Measurements from ENCODE around the gene TMEM39A. TPM values are rescaled to one million over a fixed set of nuclear protein-coding genes. Genes with fewer than 3 reads are reported as not detected.

TMEM39A gene
- total and polyA plus RNA-seq, 2 donors (not counting 1 experiment from before 2014, with no cell fraction given), result 8.5 to 39.9 TPM

DNA sequence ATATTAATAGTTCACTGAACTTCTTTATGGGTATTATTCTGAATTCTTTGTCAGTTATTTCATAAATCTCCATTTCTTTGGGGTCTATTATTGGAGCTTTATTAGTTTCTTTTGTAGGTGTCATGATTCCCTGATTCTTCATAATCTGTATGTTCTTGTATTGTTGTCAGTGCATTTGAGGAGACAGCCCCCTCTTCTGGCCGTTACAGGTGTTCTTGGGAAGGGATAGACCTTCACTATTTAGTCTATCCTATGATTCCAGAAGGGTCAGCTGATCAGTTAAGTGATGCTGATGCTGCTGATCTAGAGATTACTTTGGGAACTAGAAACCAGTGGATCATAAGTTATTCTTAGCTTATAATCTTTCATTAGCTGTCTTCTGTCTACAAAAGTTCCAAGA is 34.9 kb downstream of the TMEM39A start:
- DNase-seq (no peak), ATAC-seq (ENCODE audit: low read depth) (no peak)
- Histone ChIP-seq H3K27me3 (replicated peaks in 1 of 4; ENCODE audit: control extremely low read depth in 1 of 4, control insufficient read depth in 3 of 4, insufficient read depth in 4 of 4, low read length in 3 of 4) (no peaks in the 10 kb centered on the region), H3K27ac (ENCODE audit: low read length in 2 of 2) (no peak overlapping the region), H3K4me3 (ENCODE audit: control extremely low read depth in 1 of 5, extremely low read depth in 1 of 5, insufficient read depth in 1 of 5, low read depth in 2 of 5, low read length in 4 of 5) (no peak overlapping the region), H3K4me2 (replicated peaks; ENCODE audit: low read depth, low read length, poor library complexity, severe bottlenecking) (no peak overlapping the region), H3K79me2 (ENCODE audit: control insufficient read depth, insufficient read depth, low read length) (no peaks in the 10 kb centered on the region), H3K36me3 (replicated peaks in 1 of 2; ENCODE audit: control extremely low read depth in 1 of 2, control insufficient read depth in 1 of 2, extremely low read depth in 1 of 2, insufficient read depth in 2 of 2, low read length in 1 of 2) (peaks cover 24 to 34% of the 10 kb centered on the region in 2 experiments), H3K9me3 (ENCODE audit: control extremely low read depth in 1 of 3, control insufficient read depth in 2 of 3, insufficient read depth in 1 of 3, low read length in 2 of 3) (peaks cover 0 to 42% (median 22%) of the 10 kb centered on the region in 3 donors), H3K4me1 (ENCODE audit: control insufficient read depth in 2 of 2, insufficient read depth in 2 of 2, low read length in 2 of 2) (no peaks in the 10 kb centered on the region), H4K20me1 (ENCODE audit: control insufficient read depth, insufficient read depth, low read length, poor library complexity, severe bottlenecking) (no peaks in the 10 kb centered on the region), H2AFZ (ENCODE audit: insufficient read depth, low read depth, low read length, poor library complexity, severe bottlenecking) (no peak overlapping the region), H3K9ac (ENCODE audit: low read length) (no peak overlapping the region)
- CTCF ChIA-PET, result no interaction called here
- Mint-ChIP-seq H3K4me1 (no peaks in the 10 kb centered on the region), H3K9me3 (ENCODE audit: insufficient read depth) (peaks cover 39% of the 10 kb centered on the region), H3K27ac (no peak overlapping the region), H3K27me3 (no peaks in the 10 kb centered on the region), H3K4me3 (no peak overlapping the region)
- POLR2A ChIA-PET, result no interaction called here
- intact Hi-C loops (cut with micrococcal nuclease), result no loop called here
- no peak for TF ChIP-seq EZH2 (IDR thresholded peaks at IDR 0.05; ENCODE audit: borderline replicate concordance, insufficient read depth, low read depth, low read length, poor library complexity, severe bottlenecking)
- TF ChIP-seq, protein P1, sequence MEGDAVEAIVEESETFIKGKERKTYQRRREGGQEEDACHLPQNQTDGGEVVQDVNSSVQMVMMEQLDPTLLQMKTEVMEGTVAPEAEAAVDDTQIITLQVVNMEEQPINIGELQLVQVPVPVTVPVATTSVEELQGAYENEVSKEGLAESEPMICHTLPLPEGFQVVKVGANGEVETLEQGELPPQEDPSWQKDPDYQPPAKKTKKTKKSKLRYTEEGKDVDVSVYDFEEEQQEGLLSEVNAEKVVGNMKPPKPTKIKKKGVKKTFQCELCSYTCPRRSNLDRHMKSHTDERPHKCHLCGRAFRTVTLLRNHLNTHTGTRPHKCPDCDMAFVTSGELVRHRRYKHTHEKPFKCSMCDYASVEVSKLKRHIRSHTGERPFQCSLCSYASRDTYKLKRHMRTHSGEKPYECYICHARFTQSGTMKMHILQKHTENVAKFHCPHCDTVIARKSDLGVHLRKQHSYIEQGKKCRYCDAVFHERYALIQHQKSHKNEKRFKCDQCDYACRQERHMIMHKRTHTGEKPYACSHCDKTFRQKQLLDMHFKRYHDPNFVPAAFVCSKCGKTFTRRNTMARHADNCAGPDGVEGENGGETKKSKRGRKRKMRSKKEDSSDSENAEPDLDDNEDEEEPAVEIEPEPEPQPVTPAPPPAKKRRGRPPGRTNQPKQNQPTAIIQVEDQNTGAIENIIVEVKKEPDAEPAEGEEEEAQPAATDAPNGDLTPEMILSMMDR (IDR thresholded peaks at IDR 0.05), result no peak
- WGBS (ENCODE audit: insufficient coverage), result no CpG with 5 or more reads among the region's 1 CpG

DNA sequence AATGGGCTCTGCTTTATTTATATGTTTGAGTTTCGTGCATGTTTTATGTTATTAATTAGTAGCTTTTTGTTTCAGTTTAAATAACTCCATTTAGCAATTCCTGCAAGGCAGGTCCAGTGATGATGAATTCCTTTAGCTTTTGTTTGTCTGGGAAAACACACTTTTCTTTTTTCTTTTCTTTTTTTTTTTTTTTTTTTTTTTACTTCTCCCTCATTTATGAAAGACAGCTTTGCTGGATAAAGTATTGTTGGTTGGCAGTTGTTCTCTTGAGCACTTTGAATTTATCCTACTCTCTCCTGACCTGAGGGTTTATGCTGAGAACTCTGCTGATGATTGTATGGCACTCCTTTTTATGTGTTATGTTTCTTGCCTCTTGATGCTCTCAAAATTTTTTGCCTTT is 35.7 kb downstream of the TMEM39A start:
- POLR2A ChIA-PET, result no interaction called here

More for the DNA sequence above, 35.7 kb downstream of the TMEM39A start:
- no peak for TF ChIP-seq EZH2 (IDR thresholded peaks at IDR 0.05; ENCODE audit: borderline replicate concordance, insufficient read depth, low read depth, low read length, poor library complexity, severe bottlenecking)
- Mint-ChIP-seq H3K4me3 (no peak overlapping the region), H3K4me1 (no peaks in the 10 kb centered on the region), H3K27me3 (no peaks in the 10 kb centered on the region), H3K27ac (no peak overlapping the region), H3K9me3 (ENCODE audit: insufficient read depth) (peaks cover 39% of the 10 kb centered on the region)
- H3K4me3 ChIP-seq (ENCODE audit: control extremely low read depth in 1 of 5, extremely low read depth in 1 of 5, insufficient read depth in 1 of 5, low read depth in 2 of 5, low read length in 4 of 5), result no peak overlapping the region
- H2AFZ ChIP-seq (ENCODE audit: insufficient read depth, low read depth, low read length, poor library complexity, severe bottlenecking), result no peak overlapping the region
- H3K36me3 ChIP-seq (replicated peaks in 1 of 2; ENCODE audit: control extremely low read depth in 1 of 2, control insufficient read depth in 1 of 2, extremely low read depth in 1 of 2, insufficient read depth in 2 of 2, low read length in 1 of 2), result peaks cover 23 to 27% of the 10 kb centered on the region in 2 experiments
- H3K4me1 ChIP-seq (ENCODE audit: control insufficient read depth in 2 of 2, insufficient read depth in 2 of 2, low read length in 2 of 2), result no peaks in the 10 kb centered on the region
- intact Hi-C loops (cut with micrococcal nuclease), result no loop called here
- H3K27ac ChIP-seq (ENCODE audit: low read length in 2 of 2), result no peak overlapping the region
- H3K9ac ChIP-seq (ENCODE audit: low read length), result no peak overlapping the region
- DNase-seq, result no peak
- no peak for ATAC-seq (ENCODE audit: low read depth)
- CTCF ChIA-PET, result no interaction called here
- no peaks in the 10 kb centered on the region for H4K20me1 ChIP-seq (ENCODE audit: control insufficient read depth, insufficient read depth, low read length, poor library complexity, severe bottlenecking)
- H3K27me3 ChIP-seq (replicated peaks in 1 of 4; ENCODE audit: control extremely low read depth in 1 of 4, control insufficient read depth in 3 of 4, insufficient read depth in 4 of 4, low read length in 3 of 4), result no peaks in the 10 kb centered on the region
- no peak overlapping the region for H3K4me2 ChIP-seq (replicated peaks; ENCODE audit: low read depth, low read length, poor library complexity, severe bottlenecking)
- H3K9me3 ChIP-seq (ENCODE audit: control extremely low read depth in 1 of 3, control insufficient read depth in 2 of 3, insufficient read depth in 1 of 3, low read length in 2 of 3), result peaks cover 0 to 42% (median 22%) of the 10 kb centered on the region in 3 donors
- WGBS (ENCODE audit: insufficient coverage), result no CpG with 5 or more reads among the region's 1 CpG
- no peaks in the 10 kb centered on the region for H3K79me2 ChIP-seq (ENCODE audit: control insufficient read depth, insufficient read depth, low read length)
